Right lobe of liver (tissue), 4 donors: ENCODE data around the gene VAMP3.

ENCODE experiments used
- POLR2A ChIP-seq: fragments of 450-650 bp; IDR thresholded peaks from one replicate; pipeline ENCODE4 v1.6.1; 2017; ENCODE audit warnings: antibody characterized with exemption, mild to moderate bottlenecking
- TF ChIP-seq, protein P1 (sequence below), 4 donors: fragments of 200-600 bp in 3 of 4; fragments of 450-650 bp in 1 of 4; IDR thresholded peaks; one replicate each; pipeline versions ENCODE4 v1.5.1 to v1.8.0; 2016 to 2022; ENCODE audit warnings: antibody characterized with exemption in 4 of 4, mild to moderate bottlenecking in 2 of 4
- donor health status: DM: no; HTN: no; CAD: no.
- donor health status: DM: no; HTN: no; CAD: no.
- donor health status: DM: no; HTN: yes; CAD: no.

DNA sequence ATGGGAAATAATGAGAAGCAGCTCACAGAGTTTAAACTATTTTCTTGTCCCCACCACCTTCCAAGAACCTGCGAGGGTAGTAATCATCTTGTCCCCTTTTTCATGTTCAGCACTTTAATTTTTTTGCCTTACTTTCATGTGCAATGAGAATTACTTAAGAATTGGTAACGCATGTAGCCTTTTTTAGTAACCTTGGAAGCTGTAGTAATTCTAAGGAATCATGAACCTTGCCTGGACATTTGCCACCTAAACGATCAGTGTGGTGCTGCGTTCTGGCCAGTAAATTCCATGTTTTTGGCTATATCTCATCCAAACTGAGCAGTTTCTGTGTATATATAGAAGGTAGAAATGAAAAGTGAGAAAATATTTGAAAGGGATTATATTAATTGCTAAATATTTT, 3.9 kb upstream of the VAMP3 start:
- TF ChIP-seq, protein P1, sequence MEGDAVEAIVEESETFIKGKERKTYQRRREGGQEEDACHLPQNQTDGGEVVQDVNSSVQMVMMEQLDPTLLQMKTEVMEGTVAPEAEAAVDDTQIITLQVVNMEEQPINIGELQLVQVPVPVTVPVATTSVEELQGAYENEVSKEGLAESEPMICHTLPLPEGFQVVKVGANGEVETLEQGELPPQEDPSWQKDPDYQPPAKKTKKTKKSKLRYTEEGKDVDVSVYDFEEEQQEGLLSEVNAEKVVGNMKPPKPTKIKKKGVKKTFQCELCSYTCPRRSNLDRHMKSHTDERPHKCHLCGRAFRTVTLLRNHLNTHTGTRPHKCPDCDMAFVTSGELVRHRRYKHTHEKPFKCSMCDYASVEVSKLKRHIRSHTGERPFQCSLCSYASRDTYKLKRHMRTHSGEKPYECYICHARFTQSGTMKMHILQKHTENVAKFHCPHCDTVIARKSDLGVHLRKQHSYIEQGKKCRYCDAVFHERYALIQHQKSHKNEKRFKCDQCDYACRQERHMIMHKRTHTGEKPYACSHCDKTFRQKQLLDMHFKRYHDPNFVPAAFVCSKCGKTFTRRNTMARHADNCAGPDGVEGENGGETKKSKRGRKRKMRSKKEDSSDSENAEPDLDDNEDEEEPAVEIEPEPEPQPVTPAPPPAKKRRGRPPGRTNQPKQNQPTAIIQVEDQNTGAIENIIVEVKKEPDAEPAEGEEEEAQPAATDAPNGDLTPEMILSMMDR (IDR thresholded peaks at IDR 0.05), result no peak
- no peak for TF ChIP-seq POLR2A
